HG02840 (cell line): ENCODE results near the gene NPPA.

Experiments used
- ATAC-seq: cut with Tn5 transposase; IDR thresholded peaks from one replicate; pipeline ENCODE4 v1.9.1; 2021; ENCODE audit warnings: mild to moderate bottlenecking, moderate library complexity, moderate number of reproducible peaks; ENCODE audit not compliant: unreplicated experiment, low FRiP score

The NPPA gene

GRCh38 chr1:11845641-11846335 lies 1.8 kb downstream of the NPPA start:
- no peak for ATAC-seq

- ATAC-seq, result no peak
These were observed 5.2 kb downstream of the NPPA start for GRCh38 chr1:11842154-11843041.

DNA sequence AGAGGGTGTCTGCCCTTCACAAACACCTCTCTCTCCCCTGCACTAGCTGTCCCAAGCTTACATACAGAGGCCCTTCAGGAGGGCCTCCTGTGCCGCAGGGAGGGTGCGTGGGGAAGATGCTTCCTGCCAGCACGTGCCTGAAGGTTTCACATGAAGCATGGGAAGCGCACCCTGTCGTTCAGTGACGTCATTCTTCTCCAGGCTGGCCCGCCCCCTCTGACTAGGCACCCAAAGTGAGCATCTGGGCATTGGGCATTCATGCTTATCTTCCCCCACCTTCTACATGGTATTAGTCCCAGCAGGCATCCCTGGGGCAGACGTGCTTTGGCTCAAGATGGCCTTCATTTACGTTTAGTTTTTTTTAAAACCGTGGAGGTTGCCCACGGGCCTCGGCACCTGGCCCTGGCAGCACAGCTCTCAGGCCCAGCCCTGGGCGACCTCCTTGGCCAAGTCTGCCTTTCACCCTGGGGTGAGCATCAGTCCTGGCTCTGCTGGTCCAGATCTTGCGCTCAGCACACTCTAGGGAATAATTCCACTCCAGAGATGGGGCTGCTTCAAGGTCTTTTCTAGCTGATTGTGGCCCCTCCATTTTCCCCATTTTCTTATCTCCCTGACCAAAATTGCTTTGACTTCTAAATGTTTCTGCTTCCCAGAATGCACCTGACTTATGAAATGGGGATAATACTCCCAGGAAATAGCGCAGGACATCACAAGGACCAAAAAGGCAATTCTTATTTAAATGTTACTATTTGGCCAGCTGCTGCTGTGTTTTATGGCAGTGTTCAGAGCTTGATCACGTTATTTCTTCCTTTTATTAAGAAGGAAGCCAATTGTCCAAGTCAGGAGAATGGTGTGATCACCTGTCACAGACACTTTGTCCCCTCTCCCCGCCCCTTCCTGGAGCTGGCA lies 6.1 kb downstream of the NPPA start:
- no peak for ATAC-seq

- ATAC-seq, result no peak
These were observed 7.6 kb downstream of the NPPA start for GRCh38 chr1:11839727-11840705.

GRCh38 chr1:11838349-11839272 lies 9.0 kb downstream of the NPPA start:
- ATAC-seq, result no peak

GRCh38 chr1:11837767-11838348 lies 9.7 kb downstream of the NPPA start:
- ATAC-seq, result no peak

DNA sequence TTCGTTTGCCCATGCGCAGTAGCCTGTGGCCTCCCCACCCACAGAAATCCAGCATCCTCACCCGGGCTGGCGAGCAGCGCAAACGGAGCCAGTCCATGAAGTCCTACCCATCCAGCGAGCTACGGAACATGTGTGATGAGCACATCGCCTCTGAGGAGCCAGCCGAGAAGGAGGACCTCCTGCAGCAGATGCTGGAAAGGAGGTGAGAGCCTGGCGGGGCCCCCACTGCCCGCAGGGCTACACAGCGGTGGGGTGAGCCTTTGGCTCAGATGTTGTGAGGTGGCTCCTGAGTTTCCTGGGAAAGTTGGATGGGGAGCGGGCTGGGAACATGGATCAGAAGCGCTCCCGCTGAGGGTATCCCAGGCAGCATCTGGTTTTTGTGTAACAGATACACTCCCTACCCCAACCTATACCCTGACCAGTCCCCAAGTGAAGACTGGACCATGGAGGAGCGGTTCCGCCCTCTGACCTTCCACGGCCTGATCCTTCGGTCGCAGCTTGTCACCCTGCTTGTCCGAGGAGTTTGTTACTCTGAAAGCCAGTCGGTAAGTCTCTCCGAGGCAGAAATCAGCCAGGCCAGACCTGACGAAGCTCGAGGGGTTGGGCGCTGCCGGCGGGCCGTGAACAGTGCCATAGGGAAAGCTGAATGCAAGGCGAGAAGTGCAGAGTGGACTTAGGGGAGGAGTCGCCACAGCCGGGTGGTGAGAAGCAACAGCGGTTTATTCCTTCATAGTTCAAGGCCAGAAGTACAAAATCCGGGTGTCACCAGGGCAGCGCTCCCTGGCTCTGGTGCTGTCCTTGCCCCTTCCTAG lies 10.4 kb downstream of the NPPA start:
- no peak for ATAC-seq

GRCh38 chr1:11835441-11836225 lies 11.9 kb downstream of the NPPA start:
- ATAC-seq, result no peak

DNA sequence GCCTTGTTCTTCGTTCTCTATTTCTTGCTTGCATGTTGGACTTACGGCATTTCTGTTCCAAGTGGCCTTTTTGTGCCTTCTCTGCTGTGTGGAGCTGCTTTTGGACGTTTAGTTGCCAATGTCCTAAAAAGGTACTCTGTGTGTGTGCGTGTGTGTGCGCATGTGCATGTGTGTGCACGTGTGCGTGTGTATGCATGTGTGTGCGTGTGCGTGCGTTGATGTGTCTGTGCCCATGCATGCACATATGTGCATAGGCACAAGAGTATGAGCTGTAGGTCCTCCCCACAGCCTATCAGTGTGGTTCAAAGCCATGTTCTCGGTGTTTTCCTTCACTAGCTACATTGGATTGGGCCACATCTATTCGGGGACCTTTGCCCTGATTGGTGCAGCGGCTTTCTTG lies 13.7 kb downstream of the NPPA start:
- ATAC-seq, result no peak

GRCh38 chr1:11833497-11833896 lies 14.1 kb downstream of the NPPA start:
- no peak for ATAC-seq

GRCh38 chr1:11831945-11832725 lies 15.4 kb downstream of the NPPA start:
- no peak for ATAC-seq

- ATAC-seq, result no peak
These were observed 19.1 kb downstream of the NPPA start for GRCh38 chr1:11828511-11828910.

DNA sequence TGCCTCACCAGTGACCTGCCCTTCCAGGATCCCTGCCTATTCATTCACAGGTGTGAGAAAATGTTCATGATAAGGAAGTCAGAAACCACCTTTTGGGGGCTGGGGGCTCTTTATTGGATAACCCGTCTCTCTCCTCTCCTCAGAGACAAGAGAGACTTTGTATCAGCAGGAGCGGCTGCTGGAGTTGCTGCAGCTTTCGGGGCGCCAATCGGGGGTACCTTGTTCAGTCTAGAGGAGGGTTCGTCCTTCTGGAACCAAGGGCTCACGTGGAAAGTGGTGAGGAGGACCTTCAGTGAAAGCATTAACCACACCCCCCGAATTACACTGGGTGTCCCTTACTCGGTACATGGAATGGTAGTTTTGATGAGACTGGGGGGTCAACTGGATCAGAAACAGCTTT lies 20.6 kb downstream of the NPPA start:
- ATAC-seq, result no peak

- ATAC-seq, result no peak
These were observed 22.5 kb downstream of the NPPA start for GRCh38 chr1:11825131-11825530.

DNA sequence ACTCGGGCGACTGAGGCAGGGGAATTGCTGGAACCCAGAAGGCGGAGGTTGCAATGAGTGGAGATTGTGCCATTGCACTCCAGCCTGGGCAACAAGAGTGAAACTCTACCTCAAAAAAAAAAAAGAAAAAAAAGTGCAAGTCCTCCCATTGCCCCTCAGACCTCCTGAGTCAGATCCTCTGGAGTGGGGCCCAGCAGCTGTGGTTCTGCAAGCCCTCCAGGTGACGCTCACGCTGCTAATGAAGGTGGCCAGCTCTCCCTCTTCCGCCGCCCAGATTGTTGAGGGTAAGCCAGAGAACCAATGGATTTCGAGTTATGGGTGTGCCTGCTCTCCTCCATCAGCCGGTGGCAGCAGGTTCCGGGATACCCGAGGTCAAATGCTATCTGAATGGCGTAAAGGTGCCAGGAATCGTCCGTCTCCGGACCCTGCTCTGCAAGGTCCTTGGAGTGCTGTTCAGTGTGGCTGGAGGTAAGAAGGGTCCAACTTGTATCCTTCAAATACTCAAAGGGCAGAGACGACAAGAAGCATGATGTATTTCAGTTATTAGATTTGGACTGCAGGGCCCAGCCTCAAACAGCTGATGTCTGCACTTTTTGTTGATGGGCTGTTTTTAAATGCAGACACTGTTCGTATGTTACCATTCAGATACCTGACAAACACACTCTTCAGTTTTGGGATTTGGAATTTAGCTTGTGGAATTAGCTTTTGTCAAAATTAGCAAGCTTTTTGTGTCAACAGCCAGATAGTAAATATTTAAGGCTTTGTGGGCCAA lies 24.0 kb downstream of the NPPA start:
- ATAC-seq, result no peak
